IPS DF 4.7 (cell line): ENCODE results near the gene AGPAT2.
"Not testable (repeated sequence)": the region's sequence is repeated elsewhere in the genome, so short reads cannot be mapped to it uniquely, and the experiment has no call there.

Experiments
- DNase-seq: peaks from one replicate; pipeline ENCODE4 v3.0.0-alpha.2; 2013; ENCODE audit warnings: low spot score; ENCODE audit errors: extremely low read depth

The AGPAT2 gene

GRCh38 chr9:136720251-136720897 is 33.1 kb upstream of the AGPAT2 start:
- DNase-seq = no peak

- no peak for DNase-seq
Observed at GRCh38 chr9:136719195-136719880, 32.1 kb upstream of the AGPAT2 start.

GRCh38 chr9:136718345-136719194 is 31.3 kb upstream of the AGPAT2 start:
- DNase-seq = no peak

- no peak for DNase-seq
Observed at GRCh38 chr9:136717399-136717798, 30.1 kb upstream of the AGPAT2 start.

- no peak for DNase-seq
Observed at GRCh38 chr9:136714893-136715274, 27.6 kb upstream of the AGPAT2 start.

- DNase-seq = no peak
Observed at GRCh38 chr9:136714096-136714892, 27.0 kb upstream of the AGPAT2 start.

GRCh38 chr9:136713550-136713949 is 26.3 kb upstream of the AGPAT2 start:
- DNase-seq = no peak

- no peak for DNase-seq
Observed at GRCh38 chr9:136712690-136713544, 25.7 kb upstream of the AGPAT2 start.

GRCh38 chr9:136711751-136712689 is 24.8 kb upstream of the AGPAT2 start, which contains the start of gene DIPK1B:
Gene DIPK1B, plus strand, starts transcription at chr9:136712572. Its CDS starts 94 bp downstream, at chr9:136712666.
- no peak for DNase-seq

- not testable (repeated sequence) for DNase-seq
Observed at GRCh38 chr9:136711219-136711648, 24.0 kb upstream of the AGPAT2 start.

- DNase-seq = no peak
Observed at GRCh38 chr9:136710543-136710942, 23.3 kb upstream of the AGPAT2 start.

GRCh38 chr9:136709454-136710109 is 22.3 kb upstream of the AGPAT2 start:
- DNase-seq = no peak

- no peak for DNase-seq
Observed at GRCh38 chr9:136707849-136708517, 20.7 kb upstream of the AGPAT2 start.

- DNase-seq = no peak
Observed at GRCh38 chr9:136707011-136707410, 19.8 kb upstream of the AGPAT2 start.

- no peak for DNase-seq
Observed at GRCh38 chr9:136705564-136705963, 18.3 kb upstream of the AGPAT2 start.

- not testable (repeated sequence) for DNase-seq
Observed at GRCh38 chr9:136704741-136705140, 17.5 kb upstream of the AGPAT2 start.

GRCh38 chr9:136703276-136703860 is 16.1 kb upstream of the AGPAT2 start:
- DNase-seq = no peak

GRCh38 chr9:136701668-136702053 is 14.4 kb upstream of the AGPAT2 start:
- no peak for DNase-seq
